ENCODE results near the gene FOXP1.

FOXP1 gene

GRCh38 chr3:70996082-70996481, 587.4 kb downstream of the FOXP1 start:
- no peak for DNase-seq (ENCODE audit: low read depth, low spot score)
- in situ Hi-C loops (cut with HindIII; ENCODE audit: low sequenced_read_pairs) = no loop called here
- TF ChIP-seq CTCF (IDR thresholded peaks at IDR 0.05; ENCODE audit: low read depth, low read length) = no peak
- H3K4me3 ChIP-seq (ENCODE audit: low read depth, low read length) = no peak overlapping the region

- no peak for TF ChIP-seq CTCF (IDR thresholded peaks at IDR 0.05; ENCODE audit: low read depth, low read length)
- H3K4me3 ChIP-seq (ENCODE audit: low read depth, low read length) = no peak overlapping the region
- in situ Hi-C loops (cut with HindIII; ENCODE audit: low sequenced_read_pairs) = no loop called here
- no peak for DNase-seq (ENCODE audit: low read depth, low spot score)
These were observed 588.9 kb downstream of the FOXP1 start for GRCh38 chr3:70994644-70995043.

- no peak overlapping the region for H3K4me3 ChIP-seq (ENCODE audit: low read depth, low read length)
- no peak for TF ChIP-seq CTCF (IDR thresholded peaks at IDR 0.05; ENCODE audit: low read depth, low read length)
- in situ Hi-C loops (cut with HindIII; ENCODE audit: low sequenced_read_pairs) = no loop called here
- DNase-seq (ENCODE audit: low read depth, low spot score) = peak; percentile 63
These were observed 590.8 kb downstream of the FOXP1 start for GRCh38 chr3:70992562-70993204.

GRCh38 chr3:70992131-70992530, 591.4 kb downstream of the FOXP1 start:
- no peak for TF ChIP-seq CTCF (IDR thresholded peaks at IDR 0.05; ENCODE audit: low read depth, low read length)
- H3K4me3 ChIP-seq (ENCODE audit: low read depth, low read length) = no peak overlapping the region
- in situ Hi-C loops (cut with HindIII; ENCODE audit: low sequenced_read_pairs) = no loop called here
- no peak for DNase-seq (ENCODE audit: low read depth, low spot score)

- DNase-seq (ENCODE audit: low read depth, low spot score) = no peak
- TF ChIP-seq CTCF (IDR thresholded peaks at IDR 0.05; ENCODE audit: low read depth, low read length) = no peak
- in situ Hi-C loops (cut with HindIII; ENCODE audit: low sequenced_read_pairs) = no loop called here
- H3K4me3 ChIP-seq (ENCODE audit: low read depth, low read length) = no peak overlapping the region
These were observed 592.8 kb downstream of the FOXP1 start for GRCh38 chr3:70990723-70991122.

- H3K4me3 ChIP-seq (ENCODE audit: low read depth, low read length) = no peak overlapping the region
- DNase-seq (ENCODE audit: low read depth, low spot score) = no peak
- TF ChIP-seq CTCF (IDR thresholded peaks at IDR 0.05; ENCODE audit: low read depth, low read length) = no peak
- in situ Hi-C loops (cut with HindIII; ENCODE audit: low sequenced_read_pairs) = no loop called here
These were observed 593.3 kb downstream of the FOXP1 start for GRCh38 chr3:70990185-70990584.

Data from astrocyte of the spinal cord (primary cell).